ENCODE results near the gene DSCAML1.
A peak's percentile ranks its signal among the peaks of the same experiment; 100 is the strongest.

DNA sequence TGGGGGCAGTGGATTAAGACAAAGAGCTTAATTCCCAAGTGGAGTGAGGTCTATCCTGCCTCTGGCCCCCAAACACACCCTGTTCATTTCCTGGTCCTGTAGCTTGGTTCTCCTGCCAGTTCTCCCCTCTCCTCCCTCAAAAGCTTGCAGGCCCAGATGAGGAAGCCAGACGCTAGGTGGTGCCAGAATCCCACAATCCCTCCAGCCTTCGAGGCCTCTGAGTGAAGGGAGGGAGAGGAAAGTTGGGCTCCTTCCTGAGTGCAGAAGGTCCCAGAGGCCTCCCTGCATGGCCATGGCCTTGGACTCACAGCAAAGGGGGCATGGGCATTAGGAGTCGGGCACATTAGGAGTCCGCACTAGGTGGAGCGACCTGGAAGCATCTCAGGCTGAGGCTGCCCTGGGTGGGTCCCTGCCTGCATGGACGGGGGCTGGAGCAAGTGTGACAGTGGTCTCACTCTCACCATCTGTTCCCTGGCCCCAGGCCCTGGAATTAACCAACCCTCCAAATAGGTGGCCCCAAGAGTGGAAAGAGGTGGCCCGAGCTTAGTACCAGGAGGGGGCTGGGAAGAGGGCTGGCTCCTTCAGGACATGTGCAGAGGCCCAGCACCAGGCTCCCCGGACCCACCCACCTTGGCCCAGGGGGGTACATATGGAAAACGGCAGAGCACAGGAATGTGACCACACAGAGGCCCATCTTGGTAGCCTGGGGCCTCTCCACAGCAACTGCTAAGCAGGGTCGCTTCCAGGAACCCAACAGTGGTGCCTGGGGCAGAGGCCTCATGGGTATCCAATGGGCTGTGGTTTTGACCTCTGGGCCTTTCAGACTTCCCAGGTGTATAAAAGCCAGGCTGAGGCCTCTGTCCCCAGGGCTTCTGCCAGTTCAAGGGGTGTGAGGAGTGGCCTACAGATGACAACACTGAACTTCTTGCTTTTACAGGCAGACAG, 22.4 kb upstream of the DSCAML1 start:
- TF ChIP-seq POLR2A (IDR thresholded peaks at IDR 0.05) (no peak), EP300 (IDR thresholded peaks at IDR 0.05) (no peak), POLR2AphosphoS5 (IDR thresholded peaks at IDR 0.05) (peak in 1 of 3 donors; percentile 13)
- TF ChIP-seq, protein P1, sequence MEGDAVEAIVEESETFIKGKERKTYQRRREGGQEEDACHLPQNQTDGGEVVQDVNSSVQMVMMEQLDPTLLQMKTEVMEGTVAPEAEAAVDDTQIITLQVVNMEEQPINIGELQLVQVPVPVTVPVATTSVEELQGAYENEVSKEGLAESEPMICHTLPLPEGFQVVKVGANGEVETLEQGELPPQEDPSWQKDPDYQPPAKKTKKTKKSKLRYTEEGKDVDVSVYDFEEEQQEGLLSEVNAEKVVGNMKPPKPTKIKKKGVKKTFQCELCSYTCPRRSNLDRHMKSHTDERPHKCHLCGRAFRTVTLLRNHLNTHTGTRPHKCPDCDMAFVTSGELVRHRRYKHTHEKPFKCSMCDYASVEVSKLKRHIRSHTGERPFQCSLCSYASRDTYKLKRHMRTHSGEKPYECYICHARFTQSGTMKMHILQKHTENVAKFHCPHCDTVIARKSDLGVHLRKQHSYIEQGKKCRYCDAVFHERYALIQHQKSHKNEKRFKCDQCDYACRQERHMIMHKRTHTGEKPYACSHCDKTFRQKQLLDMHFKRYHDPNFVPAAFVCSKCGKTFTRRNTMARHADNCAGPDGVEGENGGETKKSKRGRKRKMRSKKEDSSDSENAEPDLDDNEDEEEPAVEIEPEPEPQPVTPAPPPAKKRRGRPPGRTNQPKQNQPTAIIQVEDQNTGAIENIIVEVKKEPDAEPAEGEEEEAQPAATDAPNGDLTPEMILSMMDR (IDR thresholded peaks at IDR 0.05) = peak in 4 of 7 experiments; percentile 14 to 35 (median 22)
